A673 (cell line): ENCODE measurements around the gene TRAPPC2L. TPM values are rescaled to one million over a fixed set of nuclear protein-coding genes. Genes with fewer than 3 reads are reported as not detected.

Experiments
- BruUV-seq: library from RNA; stranded (reverse); fragments of 400-500 nt; replicated peaks from 2 replicates; lab custom pipeline; 2021; lab: Mats Ljungman, UMichigan
- CTCF ChIA-PET: fragments of 300-600 bp; sonication (Branson Sonifier 250); formaldehyde crosslinking; loops from one replicate; lab custom pipeline; 2022; ENCODE audit warnings: antibody characterized with exemption; lab: Charles Lee
- POLR2A ChIA-PET: fragments of 300-600 bp; sonication (Branson Sonifier 250); formaldehyde crosslinking; loops from one replicate; lab custom pipeline; 2022; ENCODE audit warnings: antibody characterized with exemption; ENCODE audit not compliant: low non-redundant PET; lab: Charles Lee
- DNase-seq: peaks from one replicate; pipeline ENCODE4 v3.0.0-alpha.2; 2015; ENCODE audit warnings: low spot score
- H3K27ac ChIP-seq: fragments of 200-600 bp; sonication (generic); 2 replicates; pipeline ENCODE4 v1.5.1; 2016; ENCODE audit warnings: mixed run types, low read depth, mild to moderate bottlenecking, mixed read lengths, antibody characterized with exemption, low read length; ENCODE audit not compliant: poor library complexity, severe bottlenecking
- H3K27me3 ChIP-seq: fragments of 200-600 bp; sonication (generic); replicated peaks from 2 replicates; pipeline ENCODE4 v1.6.1; 2017; ENCODE audit warnings: mixed run types, low read depth, mild to moderate bottlenecking, mixed read lengths, antibody characterized with exemption, low read length; ENCODE audit not compliant: insufficient read depth, poor library complexity
- H3K36me3 ChIP-seq: fragments of 200-600 bp; sonication (generic); 2 replicates; pipeline ENCODE4 v1.6.1; 2016; ENCODE audit warnings: mixed run types, mild to moderate bottlenecking, mixed read lengths, antibody characterized with exemption, low read length; ENCODE audit not compliant: insufficient read depth, poor library complexity, severe bottlenecking
- H3K4me1 ChIP-seq: fragments of 200-600 bp; sonication (generic); 2 replicates; pipeline ENCODE4 v1.6.1; 2017; ENCODE audit warnings: mixed run types, mild to moderate bottlenecking, mixed read lengths, antibody characterized with exemption, low read length; ENCODE audit not compliant: insufficient read depth, poor library complexity, severe bottlenecking
- H3K4me3 ChIP-seq: fragments of 200-600 bp; sonication (generic); 2 replicates; pipeline ENCODE4 v1.5.1; 2016; ENCODE audit warnings: low read depth, mixed run types, mild to moderate bottlenecking, mixed read lengths, low read length; ENCODE audit not compliant: poor library complexity, severe bottlenecking
- H3K9me3 ChIP-seq: fragments of 200-600 bp; sonication (generic); 2 replicates; pipeline ENCODE4 v1.6.1; 2016; ENCODE audit warnings: mixed run types, low read depth, mild to moderate bottlenecking, mixed read lengths, antibody characterized with exemption, low read length; ENCODE audit not compliant: poor library complexity, severe bottlenecking
- EZH2 ChIP-seq: fragments of 200-600 bp; sonication (generic); IDR thresholded peaks from 2 replicates; pipeline ENCODE4 v1.6.1; 2017; ENCODE audit warnings: borderline replicate concordance, low read depth, mild to moderate bottlenecking, mixed read lengths, antibody characterized with exemption, low read length; ENCODE audit not compliant: poor library complexity, severe bottlenecking
- intact Hi-C: fragments of 100-400 bp; cut with micrococcal nuclease; formaldehyde crosslinking; loops from one replicate; pipeline ENCODE4 v1.10.0; 2022; ENCODE audit not compliant: unreplicated experiment
- total RNA-seq: library from RNA; stranded (reverse); gene quantifications from 2 replicates; pipeline ENCODE4 v1.2.3, GENCODE V29; 2021
- TF ChIP-seq, protein P1 (sequence below): fragments of 300-800, 200-600 bp; sonication (generic); conservative IDR thresholded peaks from 2 replicates; pipeline ENCODE4 v1.5.1; 2017; ENCODE audit warnings: low read depth, mild to moderate bottlenecking, antibody characterized with exemption, low read length, moderate library complexity, mixed read lengths

TRAPPC2L gene
- total RNA-seq, 1 experiment from 2014 or later = 98.6 TPM

DNA sequence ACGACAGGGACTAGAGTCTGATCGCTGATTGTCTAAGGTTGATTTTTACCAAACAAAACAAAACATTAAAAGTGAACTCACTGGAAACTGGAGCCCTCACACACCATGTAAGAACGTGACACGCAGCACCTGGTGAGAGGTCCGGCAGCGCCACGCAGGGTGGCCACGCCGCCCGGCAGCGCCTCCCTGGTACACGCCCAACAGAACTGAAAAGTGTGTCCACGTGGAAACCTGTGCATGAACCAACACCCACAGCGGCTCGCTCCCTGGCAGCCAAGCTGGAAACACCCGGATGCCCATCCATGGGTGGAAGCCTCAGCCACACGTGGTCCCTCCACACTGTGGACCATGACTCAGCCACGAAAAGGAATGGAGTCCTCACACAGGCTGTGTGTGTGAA is 9.3 kb upstream of the TRAPPC2L start:
- H3K36me3 ChIP-seq = no peaks in the 10 kb centered on the region
- intact Hi-C loops = no loop called here
- H3K4me3 ChIP-seq = no peak overlapping the region
- no peaks in the 10 kb centered on the region for H3K4me1 ChIP-seq
- H3K27me3 ChIP-seq = no peaks in the 10 kb centered on the region
- H3K9me3 ChIP-seq = no peaks in the 10 kb centered on the region
- BruUV-seq = no TSS peak
- no peak for DNase-seq
- ChIA-PET POLR2A (no interaction called here), CTCF (interaction anchor here (0.6 kb wide), 1 partner anchor 319 kb away, joined by 5 read pairs; no protein-coding TSS in a partner anchor)
- no peak for TF ChIP-seq EZH2
- TF ChIP-seq, protein P1, sequence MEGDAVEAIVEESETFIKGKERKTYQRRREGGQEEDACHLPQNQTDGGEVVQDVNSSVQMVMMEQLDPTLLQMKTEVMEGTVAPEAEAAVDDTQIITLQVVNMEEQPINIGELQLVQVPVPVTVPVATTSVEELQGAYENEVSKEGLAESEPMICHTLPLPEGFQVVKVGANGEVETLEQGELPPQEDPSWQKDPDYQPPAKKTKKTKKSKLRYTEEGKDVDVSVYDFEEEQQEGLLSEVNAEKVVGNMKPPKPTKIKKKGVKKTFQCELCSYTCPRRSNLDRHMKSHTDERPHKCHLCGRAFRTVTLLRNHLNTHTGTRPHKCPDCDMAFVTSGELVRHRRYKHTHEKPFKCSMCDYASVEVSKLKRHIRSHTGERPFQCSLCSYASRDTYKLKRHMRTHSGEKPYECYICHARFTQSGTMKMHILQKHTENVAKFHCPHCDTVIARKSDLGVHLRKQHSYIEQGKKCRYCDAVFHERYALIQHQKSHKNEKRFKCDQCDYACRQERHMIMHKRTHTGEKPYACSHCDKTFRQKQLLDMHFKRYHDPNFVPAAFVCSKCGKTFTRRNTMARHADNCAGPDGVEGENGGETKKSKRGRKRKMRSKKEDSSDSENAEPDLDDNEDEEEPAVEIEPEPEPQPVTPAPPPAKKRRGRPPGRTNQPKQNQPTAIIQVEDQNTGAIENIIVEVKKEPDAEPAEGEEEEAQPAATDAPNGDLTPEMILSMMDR = no peak
- H3K27ac ChIP-seq = no peak overlapping the region

DNA sequence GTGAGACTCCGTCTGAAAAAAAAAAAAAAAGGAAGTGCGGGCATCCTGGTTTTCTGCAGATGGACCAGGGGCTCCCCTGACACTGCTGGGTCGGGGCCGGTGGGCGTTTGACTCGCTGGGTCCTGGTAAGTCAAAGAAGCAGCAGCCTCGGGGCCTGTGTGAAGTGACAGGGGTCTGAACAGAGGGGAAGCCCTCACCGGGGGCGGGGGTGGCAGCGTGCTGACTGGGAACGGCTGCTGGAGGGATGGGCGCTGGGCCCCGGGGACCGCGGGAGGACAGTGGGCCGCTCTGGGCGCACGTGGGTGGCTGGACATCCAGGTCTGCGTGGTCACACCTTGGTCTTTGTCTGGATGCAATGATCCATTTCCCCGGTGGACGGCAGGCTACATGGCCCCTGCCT is 8.4 kb upstream of the TRAPPC2L start:
- ChIA-PET CTCF (interaction anchor here (0.6 kb wide), 1 partner anchor 319 kb away, joined by 5 read pairs; no protein-coding TSS in a partner anchor), POLR2A (no interaction called here)
- H3K9me3 ChIP-seq = no peaks in the 10 kb centered on the region
- TF ChIP-seq, protein P1 = no peak
- no peak for TF ChIP-seq EZH2
- intact Hi-C loops = no loop called here
- no peak for DNase-seq
- H3K4me1 ChIP-seq = no peaks in the 10 kb centered on the region
- BruUV-seq = no TSS peak
- no peak overlapping the region for H3K4me3 ChIP-seq
- H3K27ac ChIP-seq = no peak overlapping the region
- no peaks in the 10 kb centered on the region for H3K27me3 ChIP-seq
- no peaks in the 10 kb centered on the region for H3K36me3 ChIP-seq

DNA sequence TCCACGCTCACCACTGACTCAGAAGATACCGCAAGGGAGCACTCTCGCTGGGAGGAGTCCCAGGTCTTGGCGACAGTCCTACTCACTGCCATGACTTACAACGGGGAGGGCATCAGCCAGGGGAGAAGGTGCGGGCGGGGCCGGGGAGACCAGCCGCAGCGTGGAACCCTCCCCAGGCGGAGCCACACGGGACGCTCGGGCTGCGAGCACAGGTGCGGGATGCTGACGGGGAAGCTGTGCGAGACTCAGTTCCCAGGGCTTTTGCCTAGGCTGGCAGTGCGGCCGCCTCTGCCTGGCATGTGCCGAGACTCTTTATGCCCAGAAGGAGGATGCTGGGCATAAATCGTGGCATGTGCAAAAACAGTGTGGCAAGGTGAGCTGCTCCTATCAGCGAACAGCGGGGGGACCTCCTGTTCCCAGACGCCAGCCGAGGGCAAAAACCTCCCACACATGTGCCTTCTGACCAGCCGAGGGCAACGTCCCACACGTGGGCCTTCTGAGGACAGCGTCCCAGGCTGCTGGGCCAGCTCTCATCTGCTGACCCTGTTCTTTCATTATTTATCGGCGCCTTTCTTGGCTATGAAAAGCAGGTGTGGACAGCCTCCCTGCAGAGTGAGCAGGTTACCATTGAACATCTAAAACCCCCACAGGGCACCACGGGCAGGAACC is 6.3 kb upstream of the TRAPPC2L start:
- ChIA-PET POLR2A (no interaction called here), CTCF (no interaction called here)
- Histone ChIP-seq H3K9me3 (no peaks in the 10 kb centered on the region), H3K4me1 (no peaks in the 10 kb centered on the region), H3K36me3 (no peaks in the 10 kb centered on the region), H3K27ac (no peak overlapping the region), H3K27me3 (no peaks in the 10 kb centered on the region), H3K4me3 (no peak overlapping the region)
- no TSS peak for BruUV-seq
- no peak for DNase-seq
- intact Hi-C loops = no loop called here
- TF ChIP-seq, protein P1 = no peak
- TF ChIP-seq EZH2 = no peak
